Hepatocyte (in vitro differentiated cells): Measurements from ENCODE around the gene RPS3A. TPM values are rescaled to one million over a fixed set of nuclear protein-coding genes. Genes with fewer than 3 reads are reported as not detected.

ENCODE experiments used
- DNase-seq: peaks from one replicate; pipeline ENCODE4 v3.0.0-alpha.2; 2016; ENCODE audit warnings: low spot score
- H2AFZ ChIP-seq: fragments of 200-600 bp; sonication (generic); 2 replicates; pipeline ENCODE4 v1.6.0; 2016; ENCODE audit warnings: antibody characterized with exemption, mild to moderate bottlenecking
- H3K27ac ChIP-seq: fragments of 200-600 bp; sonication (generic); 2 replicates; pipeline ENCODE4 v1.5.1; 2016; ENCODE audit warnings: mild to moderate bottlenecking
- H3K27me3 ChIP-seq: fragments of 200-600 bp; sonication (generic); 2 replicates; pipeline ENCODE4 v1.6.1; 2016
- H3K36me3 ChIP-seq: fragments of 200-600 bp; sonication (generic); replicated peaks from 2 replicates; pipeline ENCODE4 v1.5.1; 2016; ENCODE audit warnings: low read depth; ENCODE audit not compliant: insufficient read depth
- H3K4me1 ChIP-seq: fragments of 200-600 bp; sonication (generic); 2 replicates; pipeline ENCODE4 v1.5.1; 2016; ENCODE audit warnings: mild to moderate bottlenecking, moderate library complexity; ENCODE audit not compliant: insufficient read depth
- H3K4me2 ChIP-seq: fragments of 200-600 bp; sonication (generic); 2 replicates; pipeline ENCODE4 v1.6.0; 2016
- H3K4me3 ChIP-seq: fragments of 200-600 bp; sonication (generic); 2 replicates; pipeline ENCODE4 v1.5.1; 2016; ENCODE audit warnings: mild to moderate bottlenecking
- H3K79me2 ChIP-seq: fragments of 200-600 bp; sonication (generic); 2 replicates; pipeline ENCODE4 v1.6.0; 2017; ENCODE audit warnings: mild to moderate bottlenecking
- H3K9me2 ChIP-seq: fragments of 200-600 bp; sonication (generic); replicated peaks from 2 replicates; pipeline ENCODE4 v1.6.0; 2017; ENCODE audit warnings: mild to moderate bottlenecking; ENCODE audit not compliant: insufficient read depth
- H3K9me3 ChIP-seq: fragments of 200-600 bp; sonication (generic); 2 replicates; pipeline ENCODE4 v1.5.1; 2016; ENCODE audit warnings: low read depth, mild to moderate bottlenecking
- H4K20me1 ChIP-seq: fragments of 200-600 bp; sonication (generic); 2 replicates; pipeline ENCODE4 v1.6.0; 2016; ENCODE audit warnings: mild to moderate bottlenecking; ENCODE audit not compliant: insufficient read depth, poor library complexity, severe bottlenecking
- CTCF ChIP-seq: fragments of 200-600 bp; sonication (generic); IDR thresholded peaks from 2 replicates; pipeline ENCODE4 v1.5.1; 2016; ENCODE audit warnings: antibody characterized with exemption, mild to moderate bottlenecking; ENCODE audit not compliant: poor library complexity
- EZH2 ChIP-seq: fragments of 200-600 bp; sonication (generic); IDR thresholded peaks from 2 replicates; pipeline ENCODE4 v1.6.1; 2016; ENCODE audit warnings: antibody characterized with exemption, mild to moderate bottlenecking, borderline replicate concordance
- EZH2phosphoT487 ChIP-seq: fragments of 200-600 bp; sonication (generic); IDR thresholded peaks from one replicate; pipeline ENCODE4 v1.6.1; 2018; ENCODE audit warnings: antibody characterized with exemption, mild to moderate bottlenecking, low read depth, moderate library complexity; ENCODE audit not compliant: unreplicated experiment, severe bottlenecking
- WGBS: methylation state at CpG from one replicate; pipeline ENCODE4 v1.1.6; 2016; ENCODE audit warnings: low lambda C conversion rate; ENCODE audit errors: missing lambda C conversion rate; 5-methylcytosine and 5-hydroxymethylcytosine counted together
- polyA plus RNA-seq: library from polyadenylated mRNA; unstranded; fragments of >200 nt; fragmentation: Nextera tagmentation; extraction: Ambion mirVana; gene quantifications from 2 replicates; pipeline ENCODE4 v1.2.1, GENCODE V29; 2016
- total RNA-seq: library from RNA; depleted of rRNA; stranded (reverse); fragments of >200 nt; gene quantifications from 2 replicates; pipeline ENCODE4 v1.2.3, GENCODE V29; 2014

RPS3A gene
- total and polyA plus RNA-seq, 2 experiments from 2014 or later = 755 to 4,013 TPM

GRCh38 chr4:151139814-151140213, 40.4 kb downstream of the RPS3A start:
- Histone ChIP-seq H3K27ac (no peak overlapping the region), H3K4me3 (no peak overlapping the region), H3K79me2 (no peaks in the 10 kb centered on the region), H3K4me2 (no peak overlapping the region), H4K20me1 (no peaks in the 10 kb centered on the region), H3K9me2 (no peaks in the 10 kb centered on the region), H2AFZ (no peak overlapping the region), H3K9me3 (no peaks in the 10 kb centered on the region), H3K36me3 (no peaks in the 10 kb centered on the region), H3K27me3 (no peaks in the 10 kb centered on the region), H3K4me1 (no peaks in the 10 kb centered on the region)
- DNase-seq = no peak
- 82% methylated on average over 1 of the region's 1 CpG for WGBS
- TF ChIP-seq EZH2phosphoT487 = no peak
- no peak for TF ChIP-seq CTCF
- TF ChIP-seq EZH2 = no peak

- no peaks in the 10 kb centered on the region for H3K9me3 ChIP-seq
- DNase-seq = no peak
- WGBS = 93% methylated on average over 1 of the region's 1 CpG
- no peaks in the 10 kb centered on the region for H3K36me3 ChIP-seq
- no peak for TF ChIP-seq CTCF
- TF ChIP-seq EZH2phosphoT487 = no peak
- TF ChIP-seq EZH2 = no peak
- H3K79me2 ChIP-seq = no peaks in the 10 kb centered on the region
- H4K20me1 ChIP-seq = no peaks in the 10 kb centered on the region
- H3K4me3 ChIP-seq = no peak overlapping the region
- no peaks in the 10 kb centered on the region for H3K4me1 ChIP-seq
- H2AFZ ChIP-seq = no peak overlapping the region
- no peaks in the 10 kb centered on the region for H3K27me3 ChIP-seq
- H3K9me2 ChIP-seq = no peaks in the 10 kb centered on the region
- H3K4me2 ChIP-seq = no peak overlapping the region
- H3K27ac ChIP-seq = no peak overlapping the region
These were observed 43.3 kb downstream of the RPS3A start for GRCh38 chr4:151142758-151143157.

GRCh38 chr4:151143162-151143561, 43.7 kb downstream of the RPS3A start:
- 83% methylated on average over 2 of the region's 2 CpGs for WGBS
- Histone ChIP-seq H3K9me2 (no peaks in the 10 kb centered on the region), H3K36me3 (no peaks in the 10 kb centered on the region), H3K27me3 (no peaks in the 10 kb centered on the region), H2AFZ (no peak overlapping the region), H3K27ac (no peak overlapping the region), H3K79me2 (no peaks in the 10 kb centered on the region), H3K4me2 (no peak overlapping the region), H4K20me1 (no peaks in the 10 kb centered on the region), H3K4me1 (no peaks in the 10 kb centered on the region), H3K9me3 (no peaks in the 10 kb centered on the region), H3K4me3 (no peak overlapping the region)
- no peak for TF ChIP-seq EZH2phosphoT487
- no peak for DNase-seq

- H3K9me2 ChIP-seq = no peaks in the 10 kb centered on the region
- no peaks in the 10 kb centered on the region for H3K36me3 ChIP-seq
These were observed 44.4 kb downstream of the RPS3A start for GRCh38 chr4:151143811-151144210.

More at GRCh38 chr4:151143811-151144210, 44.4 kb downstream of the RPS3A start:
- WGBS = 96% methylated on average over 3 of the region's 3 CpGs
- Histone ChIP-seq H3K4me3 (no peak overlapping the region), H2AFZ (no peak overlapping the region), H3K4me2 (no peak overlapping the region), H3K4me1 (no peaks in the 10 kb centered on the region), H4K20me1 (no peaks in the 10 kb centered on the region), H3K27me3 (no peaks in the 10 kb centered on the region), H3K9me3 (no peaks in the 10 kb centered on the region), H3K79me2 (no peaks in the 10 kb centered on the region), H3K27ac (no peak overlapping the region)
- DNase-seq = no peak
- no peak for TF ChIP-seq CTCF
- TF ChIP-seq EZH2 = no peak
- TF ChIP-seq EZH2phosphoT487 = no peak
